SK-N-SH (cell line): Measurements from ENCODE around the gene SLC35G6.
"Not testable (repeated sequence)": the region's sequence is repeated elsewhere in the genome, so short reads cannot be mapped to it uniquely, and the experiment has no call there.

Source experiments
- CTCF ChIP-seq: fragments of 200-600 bp; sonication (generic); IDR thresholded peaks from 2 replicates; pipeline ENCODE4 v1.6.1; 2017; ENCODE audit warnings: antibody characterized with exemption, mild to moderate bottlenecking, moderate library complexity
- ELF1 ChIP-seq: IDR thresholded peaks from 2 replicates; pipeline ENCODE4 v1.4.0; 2012
- EZH2phosphoT487 ChIP-seq: fragments of 200-600 bp; sonication (generic); IDR thresholded peaks from 2 replicates; pipeline ENCODE4 v1.6.1; 2017; ENCODE audit warnings: low read depth, mixed run types, mild to moderate bottlenecking, antibody characterized with exemption, moderate library complexity, borderline replicate concordance
- GATA2 ChIP-seq: sonication (generic); formaldehyde crosslinking; IDR thresholded peaks from 2 replicates; pipeline ENCODE4 v1.5.0; 2020; ENCODE audit warnings: mild to moderate bottlenecking, missing genetic modification reagents
- MAX ChIP-seq: IDR thresholded peaks from 2 replicates; pipeline ENCODE4 v1.4.0; 2012; ENCODE audit warnings: low read depth
- RCOR1 ChIP-seq: fragments of 150-350 bp; IDR thresholded peaks from 2 replicates; pipeline ENCODE4 v1.6.1; 2017; ENCODE audit warnings: antibody characterized with exemption, low read length
- TCF12 ChIP-seq: IDR thresholded peaks from 2 replicates; pipeline ENCODE4 v1.4.0; 2012
- YY1 ChIP-seq: IDR thresholded peaks from 2 replicates; pipeline ENCODE4 v1.4.0; 2012; ENCODE audit warnings: low read depth, mild to moderate bottlenecking

DNA sequence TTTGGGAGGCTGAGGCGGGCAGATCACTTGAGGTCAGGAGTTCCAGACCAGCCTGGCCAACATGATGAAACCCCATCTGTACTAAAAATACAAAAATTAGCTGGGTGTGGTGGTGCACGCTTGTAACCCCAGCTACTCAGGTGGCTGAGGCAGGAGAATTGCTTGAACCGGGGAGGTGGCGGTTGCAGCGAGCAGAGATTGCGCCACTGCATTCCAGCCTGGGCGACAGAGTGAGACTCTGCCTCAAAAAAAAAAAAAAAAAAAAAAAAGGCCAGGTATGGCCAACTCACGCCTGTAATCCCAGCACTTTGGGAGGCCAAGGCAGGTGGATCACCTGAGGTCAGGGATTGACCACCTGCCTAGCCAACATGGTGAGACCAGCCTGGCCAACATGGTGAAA is 6.5 kb upstream of the SLC35G6 start:
- not testable (repeated sequence) for TF ChIP-seq CTCF, ELF1, EZH2phosphoT487, YY1, RCOR1, MAX, GATA2, TCF12
